Jurkat, Clone E6-1 (cell line): ENCODE results near the gene GJC2.

Experiments
- DNase-seq: peaks from one replicate; pipeline ENCODE4 v3.0.0-alpha.2; 2011; ENCODE audit warnings: low read depth, low spot score
- H3K4me3 ChIP-seq: 2 replicates; pipeline ENCODE4 v1.5.1; 2011; ENCODE audit warnings: mild to moderate bottlenecking, low read length, control low read depth, moderate library complexity

Gene GJC2

DNA sequence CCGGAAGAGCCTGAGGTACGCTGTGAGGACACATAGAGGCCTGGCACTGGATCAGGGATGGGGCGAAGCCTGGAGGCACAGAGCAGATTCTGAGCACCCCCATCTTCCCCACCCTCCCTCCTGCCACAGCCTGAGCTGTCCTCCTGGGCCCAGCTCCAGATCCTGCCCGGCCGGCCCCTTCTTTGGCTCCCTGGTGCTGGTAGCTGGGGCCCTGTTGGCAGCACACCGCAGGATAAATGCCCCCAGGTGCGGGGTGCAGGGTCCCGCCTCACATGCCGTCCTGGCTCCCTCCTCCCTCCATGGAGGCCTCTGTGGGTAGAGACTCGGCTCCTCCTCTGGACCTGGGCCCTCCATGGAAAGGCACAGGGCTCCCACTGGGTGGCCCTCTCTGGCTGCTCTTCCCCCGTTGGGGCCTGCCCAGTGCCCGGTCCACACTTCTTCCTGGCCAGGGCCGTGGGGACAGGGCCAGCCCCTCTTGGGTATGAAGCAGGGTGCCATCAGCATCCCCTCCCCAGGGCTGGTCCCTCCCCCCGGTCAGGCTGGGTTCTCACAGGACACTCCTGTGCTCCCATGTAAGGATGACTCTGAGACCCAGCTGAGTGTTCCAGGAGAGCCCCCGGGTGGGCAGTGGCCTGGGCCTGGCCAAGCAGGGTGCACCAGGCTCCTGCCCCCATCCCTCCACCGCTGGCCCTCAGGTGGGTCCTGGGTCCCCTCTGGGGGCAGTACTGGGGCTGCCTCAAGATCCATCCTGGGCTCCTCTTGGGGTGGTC, 57.0 kb downstream of the GJC2 start:
- H3K4me3 ChIP-seq: no peak overlapping the region
- DNase-seq: no peak

DNA sequence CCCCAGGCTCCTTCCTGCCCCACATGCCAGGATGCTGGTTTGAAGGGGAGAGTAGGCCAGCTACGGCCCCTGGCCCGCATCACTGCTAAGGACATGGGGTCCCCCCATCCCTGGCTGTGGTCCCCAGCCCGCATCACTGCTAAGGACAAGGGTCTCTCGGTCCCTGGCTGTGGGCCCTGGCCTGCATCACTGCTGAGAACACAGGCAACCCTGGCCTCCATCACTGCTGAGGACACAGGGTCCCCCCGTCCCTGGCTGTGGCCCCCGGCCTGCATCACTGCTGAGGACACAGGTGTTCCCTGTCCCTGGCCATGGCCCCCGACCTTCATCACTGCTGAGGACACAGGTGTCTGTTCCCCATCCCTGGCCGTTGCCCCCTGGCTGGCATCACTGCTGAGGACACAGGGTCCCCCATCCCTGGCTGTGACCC, 57.7 kb downstream of the GJC2 start:
- no peak overlapping the region for H3K4me3 ChIP-seq
- DNase-seq: no peak

DNA sequence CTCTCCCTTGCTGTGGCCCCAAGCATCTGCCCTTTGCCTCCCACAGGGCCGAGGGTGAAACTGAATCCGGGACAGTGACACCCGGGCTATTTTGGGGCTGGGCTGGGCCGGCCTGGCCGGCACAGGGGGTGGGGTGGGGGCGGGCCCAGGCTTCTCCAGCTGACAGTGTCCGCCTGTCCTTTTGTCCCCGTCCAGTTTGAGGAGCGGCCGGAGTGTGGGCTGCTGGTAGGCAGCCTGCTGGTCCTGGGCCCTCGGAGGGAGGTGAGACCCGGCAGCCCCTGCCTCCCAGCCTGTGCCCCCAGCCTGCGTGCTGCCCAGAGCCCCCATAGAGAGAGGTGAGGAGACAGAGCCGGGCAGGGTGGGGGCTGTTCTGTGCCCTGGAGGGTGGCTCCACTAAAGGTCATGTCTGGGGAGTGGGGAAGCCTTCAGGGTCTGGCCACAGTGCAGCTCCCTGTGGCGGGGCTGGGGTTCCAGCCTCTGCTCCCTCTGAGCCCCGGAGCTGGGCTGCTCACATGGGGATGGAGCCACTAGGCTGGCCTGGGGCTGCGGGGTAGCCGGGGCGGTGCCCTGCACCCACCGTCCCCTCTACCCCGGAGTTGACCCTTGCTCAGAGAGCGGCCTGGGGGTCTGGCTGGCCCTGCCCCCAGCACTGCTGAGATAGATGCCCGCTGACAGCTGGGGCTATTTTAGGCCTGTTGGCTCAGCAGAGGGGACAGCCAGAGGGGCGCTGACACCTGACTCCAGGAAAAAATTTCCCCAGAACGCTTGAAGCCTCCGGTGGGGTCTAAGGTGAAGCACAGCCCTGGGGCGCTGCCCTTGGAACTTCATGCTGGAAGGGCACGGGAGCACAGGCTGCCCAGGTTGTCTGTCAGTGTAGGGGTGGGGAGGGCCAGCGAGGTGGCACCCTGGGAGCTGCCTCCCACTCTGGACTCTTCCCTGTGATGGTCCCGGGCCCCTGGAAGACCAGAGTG, 58.4 kb downstream of the GJC2 start, which contains the start of gene OBSCN:
TSS of gene OBSCN (plus strand) at position 194 of the 971 bp plus-strand sequence. CDS start 3,740 bp downstream, outside the sequence.
- no peak within 1 kb of the TSS for H3K4me3 ChIP-seq
- DNase-seq: no peak

DNA sequence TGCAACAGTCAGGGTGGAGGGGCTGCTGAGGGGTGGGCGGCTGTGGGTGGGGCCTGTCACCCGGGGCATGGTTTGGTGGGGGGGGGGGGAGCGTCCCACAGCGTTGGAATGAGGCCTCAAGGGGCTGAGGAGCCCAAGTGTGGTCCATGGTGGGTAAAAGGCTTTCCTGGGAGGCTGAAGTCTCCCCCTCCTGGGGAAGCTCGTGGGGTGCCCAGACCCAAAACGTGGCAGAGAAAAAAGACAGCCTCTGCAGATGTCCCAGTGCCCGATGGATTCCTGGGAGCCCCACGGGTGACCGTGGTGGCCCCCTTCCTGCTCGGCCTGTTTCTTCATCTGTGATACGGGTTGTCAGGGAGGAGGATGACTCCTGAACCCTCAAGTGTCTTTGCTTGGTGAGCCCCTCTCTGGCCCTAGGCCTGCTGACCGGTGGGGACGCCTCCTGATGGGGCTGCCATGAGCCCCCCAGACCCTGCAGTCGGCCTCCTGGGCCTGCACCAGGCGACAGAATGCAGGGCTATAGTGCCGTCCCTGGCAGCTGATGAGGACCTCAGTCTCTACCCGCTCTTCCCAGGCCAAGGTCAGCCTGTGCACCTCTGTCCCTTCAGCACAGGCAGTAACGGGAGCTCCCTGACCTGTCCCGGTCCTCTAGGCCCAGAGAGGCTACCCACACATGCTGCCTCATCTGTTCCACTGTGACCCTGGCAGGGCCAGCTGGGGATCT, 59.3 kb downstream of the GJC2 start:
- DNase-seq: no peak

More for the DNA sequence above, 59.3 kb downstream of the GJC2 start:
- no peak overlapping the region for H3K4me3 ChIP-seq
